ENCODE results near the gene EXOC4. TPM values are rescaled to one million over a fixed set of nuclear protein-coding genes. Genes with fewer than 3 reads are reported as not detected.

EXOC4 gene
- total and polyA plus RNA-seq, 2 donors (not counting 3 experiments of a cell fraction or from before 2014, with no cell fraction given): 20.3 to 73.1 TPM

- no peaks in the 10 kb centered on the region for H3K36me3 ChIP-seq (ENCODE audit: control insufficient read depth in 2 of 2, extremely low read depth in 1 of 2, insufficient read depth in 2 of 2, low read length in 2 of 2)
- H3K4me2 ChIP-seq (ENCODE audit: insufficient read depth, low read length): no peak overlapping the region
- no peak overlapping the region for H3K9ac ChIP-seq (replicated peaks; ENCODE audit: extremely low read depth, insufficient read depth, low read length)
- DNase-seq (ENCODE audit: low read depth, low spot score) (no peak), FAIRE-seq (no peak)
- POLR2A ChIA-PET: no interaction called here
- H2AFZ ChIP-seq (ENCODE audit: low read depth, low read length): no peak overlapping the region
- no peaks in the 10 kb centered on the region for H3K9me1 ChIP-seq (replicated peaks; ENCODE audit: control insufficient read depth, extremely low read depth, insufficient read depth, low read length)
- H4K20me1 ChIP-seq (replicated peaks; ENCODE audit: control insufficient read depth, extremely low read depth, insufficient read depth, low read length): no peaks in the 10 kb centered on the region
- no peak overlapping the region for H3K4me3 ChIP-seq (replicated peaks in 1 of 3; ENCODE audit: insufficient read depth in 1 of 3, low read depth in 1 of 3, low read length in 3 of 3)
- no peak overlapping the region for H3K27ac ChIP-seq (ENCODE audit: insufficient read depth, low read depth, low read length)
- CTCF ChIA-PET: no interaction called here
- H3K79me2 ChIP-seq (ENCODE audit: control insufficient read depth, insufficient read depth, low read length): no peaks in the 10 kb centered on the region
- H3K9me3 ChIP-seq (replicated peaks; ENCODE audit: control insufficient read depth, insufficient read depth, low read length): no peaks in the 10 kb centered on the region
- TF ChIP-seq MAX (IDR thresholded peaks at IDR 0.05; ENCODE audit: insufficient read depth, insufficient read length) (no peak), EZH2 (IDR thresholded peaks at IDR 0.05; ENCODE audit: borderline replicate concordance, low read depth, low read length, severe bottlenecking) (no peak), MYC (IDR thresholded peaks at IDR 0.05; ENCODE audit: low read depth, low read length) (no peak)
- BruUV-seq (replicated peaks): no TSS peak
- intact Hi-C loops (cut with micrococcal nuclease): no loop called here
- no peaks in the 10 kb centered on the region for H3K27me3 ChIP-seq (ENCODE audit: control insufficient read depth in 2 of 2, insufficient read depth in 2 of 2, low read length in 2 of 2)
- H3K4me1 ChIP-seq (ENCODE audit: control insufficient read depth, extremely low read depth, insufficient read depth, low read length): no peaks in the 10 kb centered on the region
- dilution Hi-C loops (cut with MboI; ENCODE audit: extremely low pct_ligation_motif_present, low sequenced_read_pairs): no loop called here
Measured at GRCh38 chr7:133971625-133972024, 718.7 kb downstream of the EXOC4 start.

DNA sequence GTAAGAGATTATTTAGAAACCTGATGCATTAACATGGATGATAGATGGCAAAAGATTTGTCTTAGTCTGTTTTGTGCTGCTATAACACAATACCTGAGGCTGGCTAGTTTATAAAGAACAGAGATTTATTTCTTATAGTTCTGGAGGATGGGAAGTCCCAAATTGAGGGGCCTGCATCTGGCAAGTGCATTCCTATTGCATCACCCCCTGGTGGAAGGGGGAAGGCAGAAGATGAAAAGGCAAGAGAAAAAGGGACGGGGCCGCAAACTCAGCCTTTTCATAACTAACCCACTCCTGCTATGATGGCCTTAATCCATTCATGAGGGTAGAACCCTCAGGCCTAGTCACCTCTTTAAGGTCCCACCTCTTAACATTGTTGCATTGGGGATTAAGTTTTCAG, 720.8 kb downstream of the EXOC4 start:
- Histone ChIP-seq H3K9ac (replicated peaks; ENCODE audit: extremely low read depth, insufficient read depth, low read length) (no peak overlapping the region), H2AFZ (ENCODE audit: low read depth, low read length) (no peak overlapping the region), H3K79me2 (ENCODE audit: control insufficient read depth, insufficient read depth, low read length) (no peaks in the 10 kb centered on the region), H3K9me3 (replicated peaks; ENCODE audit: control insufficient read depth, insufficient read depth, low read length) (no peaks in the 10 kb centered on the region), H3K4me1 (ENCODE audit: control insufficient read depth, extremely low read depth, insufficient read depth, low read length) (no peaks in the 10 kb centered on the region), H3K9me1 (replicated peaks; ENCODE audit: control insufficient read depth, extremely low read depth, insufficient read depth, low read length) (no peaks in the 10 kb centered on the region), H3K4me3 (replicated peaks in 1 of 3; ENCODE audit: insufficient read depth in 1 of 3, low read depth in 1 of 3, low read length in 3 of 3) (no peak overlapping the region), H3K36me3 (ENCODE audit: control insufficient read depth in 2 of 2, extremely low read depth in 1 of 2, insufficient read depth in 2 of 2, low read length in 2 of 2) (no peaks in the 10 kb centered on the region), H3K4me2 (ENCODE audit: insufficient read depth, low read length) (no peak overlapping the region), H4K20me1 (replicated peaks; ENCODE audit: control insufficient read depth, extremely low read depth, insufficient read depth, low read length) (no peaks in the 10 kb centered on the region), H3K27ac (ENCODE audit: insufficient read depth, low read depth, low read length) (no peak overlapping the region), H3K27me3 (ENCODE audit: control insufficient read depth in 2 of 2, insufficient read depth in 2 of 2, low read length in 2 of 2) (no peaks in the 10 kb centered on the region)
- BruUV-seq (replicated peaks): no TSS peak
- dilution Hi-C loops (cut with MboI; ENCODE audit: extremely low pct_ligation_motif_present, low sequenced_read_pairs): no loop called here
- TF ChIP-seq POLR2AphosphoS5 (IDR thresholded peaks at IDR 0.05; ENCODE audit: insufficient read depth, low read depth, low read length): no peak
- no peak for TF ChIP-seq MAX (IDR thresholded peaks at IDR 0.05; ENCODE audit: insufficient read depth, insufficient read length)
- intact Hi-C loops (cut with micrococcal nuclease): no loop called here
- DNase-seq (ENCODE audit: low read depth, low spot score) (no peak), FAIRE-seq (no peak)
- ChIA-PET POLR2A (interaction anchor here (0.6 kb wide), 1 partner anchor 352 kb away, joined by 3 read pairs; no protein-coding TSS in a partner anchor), CTCF (no interaction called here)
